ENCODE measurements around the gene YPEL3.

Gene YPEL3

GRCh38 chr16:30090610-30091331 is 5.2 kb downstream of the YPEL3 start:
- DNase-seq (ENCODE audit: low read depth in 1 of 2, low spot score in 1 of 2): no peak

DNA sequence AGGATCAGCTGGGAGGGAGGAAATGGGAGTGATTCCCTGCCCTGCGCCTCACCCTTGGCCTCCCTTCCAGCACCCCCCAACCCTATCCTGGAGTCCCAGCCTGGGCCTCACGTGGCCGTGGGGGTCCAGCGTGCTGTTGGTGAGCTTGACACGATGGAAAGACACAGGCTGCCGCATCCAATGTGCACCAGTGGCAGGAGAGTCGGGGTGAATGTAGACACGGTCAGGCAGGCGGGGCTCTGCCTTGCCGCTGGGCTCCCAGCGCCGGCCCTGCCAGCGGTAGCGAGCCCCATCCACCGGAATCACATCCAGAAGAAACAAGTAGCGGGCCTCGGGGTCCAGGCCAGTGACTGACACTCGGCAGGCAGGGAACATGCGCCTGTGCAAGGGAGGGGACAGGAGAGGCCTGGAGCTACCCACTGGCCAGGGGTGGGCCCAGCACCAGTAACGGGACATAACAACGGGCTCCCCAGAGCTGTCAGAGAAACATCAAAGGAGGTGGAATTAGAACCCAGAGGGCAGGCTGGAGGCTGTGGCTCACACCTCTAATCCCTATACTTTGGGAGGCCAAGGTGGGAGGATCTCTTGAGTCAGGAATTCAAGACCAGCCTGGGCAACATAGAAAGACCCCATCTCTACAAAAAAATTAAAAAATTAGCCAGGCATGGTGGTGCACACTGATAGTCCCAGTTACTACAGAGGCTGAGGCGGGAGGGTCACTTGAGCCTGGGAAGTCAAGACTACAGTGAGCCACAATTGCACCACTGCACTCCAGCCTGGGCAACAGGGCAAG is 7.0 kb downstream of the YPEL3 start:
- DNase-seq (ENCODE audit: low read depth in 1 of 2, low spot score in 1 of 2): no peak

DNA sequence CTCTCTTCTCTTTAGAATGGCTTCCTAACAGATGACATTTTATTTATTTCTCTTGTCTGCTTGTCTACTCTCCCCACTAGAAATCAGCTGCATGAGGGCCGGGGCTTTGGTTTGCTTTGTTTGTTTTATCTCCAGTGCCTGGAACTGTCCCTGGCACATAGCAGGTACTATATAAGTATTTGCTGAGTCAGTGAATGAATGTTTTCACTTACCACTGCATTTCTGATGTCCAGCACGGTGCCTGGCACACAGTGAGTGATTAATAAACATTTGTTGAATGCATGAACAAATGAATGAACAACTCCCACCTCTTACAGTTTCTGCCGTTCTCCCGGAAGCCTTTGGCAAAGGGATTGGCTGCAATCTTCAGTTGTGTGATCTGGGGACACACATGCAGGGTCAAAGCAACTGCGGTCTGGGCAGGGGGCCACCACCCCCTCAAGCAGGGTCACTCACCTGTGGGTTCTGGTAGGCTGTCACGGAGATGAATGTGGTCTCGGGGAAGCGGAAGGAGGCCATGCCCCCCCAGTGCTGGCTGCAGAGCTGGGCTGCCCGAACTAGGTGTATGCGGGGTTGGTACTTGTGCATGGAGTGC is 7.7 kb downstream of the YPEL3 start:
- DNase-seq (ENCODE audit: low read depth in 1 of 2, low spot score in 1 of 2): no peak

- DNase-seq (ENCODE audit: low read depth in 1 of 2, low spot score in 1 of 2): no peak
These were observed 8.7 kb downstream of the YPEL3 start for GRCh38 chr16:30087181-30087898.

DNA sequence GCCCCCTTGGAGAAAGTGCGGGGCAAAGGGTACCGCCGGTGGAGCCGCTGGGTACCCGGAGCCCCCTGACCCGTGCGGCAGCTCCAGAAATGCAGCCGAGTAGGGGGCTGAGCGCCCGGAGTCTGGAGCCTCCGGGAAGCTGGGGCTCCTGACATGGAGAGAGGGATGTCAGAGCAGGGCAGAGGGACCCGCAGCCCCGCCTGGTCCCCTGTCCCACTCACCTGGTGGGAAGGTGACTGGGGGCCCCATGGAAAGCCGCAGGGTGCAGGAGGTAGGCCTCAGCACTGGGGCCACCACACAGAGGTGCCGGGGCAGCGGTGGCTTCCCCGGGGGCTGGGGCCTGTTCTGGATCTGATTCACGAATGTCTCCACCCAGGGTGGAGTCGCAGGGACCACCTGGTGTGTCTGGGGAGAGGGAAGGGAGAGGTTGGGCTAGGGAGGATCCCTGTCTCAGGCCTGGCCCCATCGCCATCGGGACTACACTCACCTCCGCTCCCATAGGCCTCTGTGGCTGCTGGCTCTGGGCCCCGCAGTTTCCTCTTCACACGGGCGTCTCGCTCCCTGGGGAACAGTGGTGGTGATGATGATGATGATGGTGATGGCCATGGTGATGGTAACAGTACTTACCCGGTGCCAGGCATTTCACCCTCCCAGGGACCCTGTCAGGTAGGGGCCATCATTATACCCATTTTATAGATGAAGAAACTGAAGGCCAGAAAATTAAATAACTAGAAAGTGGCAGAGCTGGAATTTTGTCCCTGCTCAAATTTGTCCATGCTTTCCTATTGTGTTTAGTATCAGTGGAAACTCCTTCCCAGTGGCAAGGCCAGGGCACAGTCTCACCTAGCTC is 9.5 kb downstream of the YPEL3 start:
- no peak for DNase-seq (ENCODE audit: low read depth in 1 of 2, low spot score in 1 of 2)

DNA sequence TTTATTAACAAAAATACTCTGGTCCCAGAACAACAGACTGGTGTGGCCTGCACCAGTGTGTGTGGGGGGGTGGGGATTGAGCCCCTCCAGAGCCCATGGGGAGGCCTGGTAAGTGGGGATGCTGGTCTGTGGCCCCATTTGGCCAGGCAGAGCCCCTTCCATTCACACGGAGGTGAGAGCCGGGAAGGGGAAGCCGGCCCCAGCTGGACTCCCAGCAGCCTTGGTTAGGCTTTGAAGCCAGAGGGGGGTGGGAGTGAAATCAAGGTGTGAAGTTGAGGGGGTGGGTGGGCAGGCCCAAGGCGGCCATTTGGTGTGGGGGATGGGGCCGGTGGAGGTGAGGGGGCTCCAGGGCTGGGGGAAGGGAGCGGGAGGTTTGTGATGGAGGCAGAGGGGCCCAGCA is 10.2 kb downstream of the YPEL3 start:
- DNase-seq (ENCODE audit: low read depth in 1 of 2, low spot score in 1 of 2): no peak

GRCh38 chr16:30085247-30085646 is 10.8 kb downstream of the YPEL3 start:
- DNase-seq (ENCODE audit: low read depth in 1 of 2, low spot score in 1 of 2): no peak

GRCh38 chr16:30084816-30085159 is 11.2 kb downstream of the YPEL3 start:
- no peak for DNase-seq (ENCODE audit: low read depth in 1 of 2, low spot score in 1 of 2)

- no peak for DNase-seq (ENCODE audit: low read depth in 1 of 2, low spot score in 1 of 2)
These were observed 11.8 kb downstream of the YPEL3 start for GRCh38 chr16:30084096-30084815.

GRCh38 chr16:30083216-30084055 is 12.6 kb downstream of the YPEL3 start:
- DNase-seq (ENCODE audit: low read depth in 1 of 2, low spot score in 1 of 2): no peak

- no peak for DNase-seq (ENCODE audit: low read depth in 1 of 2, low spot score in 1 of 2)
These were observed 13.4 kb downstream of the YPEL3 start for GRCh38 chr16:30082545-30083090.

GRCh38 chr16:30079480-30079879 is 16.5 kb downstream of the YPEL3 start:
- no peak for DNase-seq (ENCODE audit: low read depth in 1 of 2, low spot score in 1 of 2)

DNA sequence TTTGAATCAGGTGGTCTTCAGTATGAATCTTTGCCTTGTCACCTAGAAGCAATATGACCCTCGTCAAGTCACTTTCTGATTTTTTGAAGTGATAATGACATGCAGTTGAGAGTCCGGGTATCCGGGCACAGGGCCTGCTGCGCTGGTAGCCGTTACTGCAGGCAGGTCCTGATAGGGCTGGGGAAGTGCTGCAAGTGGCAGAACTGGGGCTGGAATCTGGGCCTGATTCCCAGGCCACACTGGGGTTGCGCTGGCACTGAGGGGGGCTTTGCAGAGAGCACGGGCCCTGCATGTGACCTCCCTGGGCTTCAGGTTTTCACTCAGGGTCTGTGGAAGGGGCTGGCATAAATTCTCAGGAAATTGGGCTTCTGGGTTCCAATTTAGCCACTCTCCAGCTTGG is 17.3 kb downstream of the YPEL3 start:
- no peak for DNase-seq (ENCODE audit: low read depth in 1 of 2, low spot score in 1 of 2)

DNA sequence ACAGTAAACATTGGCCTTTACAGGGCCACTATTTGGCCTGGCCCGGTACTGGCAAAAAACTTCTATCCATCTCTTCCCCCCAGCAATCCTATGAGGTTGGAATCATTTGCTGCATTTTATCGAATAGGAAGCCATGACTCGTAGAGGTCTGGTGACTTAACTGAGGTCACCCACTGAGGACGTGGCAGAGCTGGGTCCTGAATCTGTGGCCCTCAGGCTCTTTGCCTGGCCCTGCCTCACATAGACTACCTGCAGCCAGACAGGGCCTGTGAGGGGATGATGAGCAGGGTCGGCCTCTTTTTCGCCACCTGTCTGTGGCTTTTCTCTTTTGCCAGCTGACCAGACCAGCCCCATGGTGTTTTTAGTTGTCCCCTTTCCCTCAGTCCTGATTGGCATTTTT is 18.4 kb downstream of the YPEL3 start:
- no peak for DNase-seq (ENCODE audit: low read depth in 1 of 2, low spot score in 1 of 2)

DNA sequence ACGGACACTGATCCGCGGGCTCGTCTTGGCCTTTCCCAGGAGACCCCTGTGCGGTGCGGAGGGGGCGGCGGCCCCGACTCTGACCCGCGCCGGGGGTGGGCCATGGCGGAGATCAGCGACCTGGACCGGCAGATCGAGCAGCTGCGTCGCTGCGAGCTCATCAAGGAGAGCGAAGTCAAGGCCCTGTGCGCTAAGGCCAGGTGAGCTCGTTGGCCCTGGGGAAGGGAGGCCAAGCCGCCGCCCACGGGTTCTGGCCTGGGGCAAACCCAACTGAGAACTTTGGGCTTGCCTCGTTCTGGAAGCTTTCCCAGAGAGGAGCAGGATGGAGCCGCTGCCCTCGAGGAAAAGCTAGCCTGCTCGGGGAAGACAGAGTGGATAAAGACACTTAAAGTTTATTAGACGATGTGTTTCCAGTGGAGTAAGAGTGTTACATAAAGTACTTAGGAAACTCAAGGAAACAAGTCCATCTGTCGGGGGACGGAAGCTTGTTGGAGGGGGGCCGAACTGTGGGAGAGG is 19.7 kb downstream of the YPEL3 start:
- DNase-seq (ENCODE audit: low read depth in 1 of 2, low spot score in 1 of 2): no peak

- peak; percentile 70 to 87 for DNase-seq (ENCODE audit: low read depth in 1 of 2, low spot score in 1 of 2)
These were observed 20.3 kb downstream of the YPEL3 start, which contains the start of gene PPP4C for GRCh38 chr16:30075503-30076275. Gene PPP4C (plus strand): TSS chr16:30075994. CDS start chr16:30076378, 384 bp downstream.

GRCh38 chr16:30070490-30070889 is 25.5 kb downstream of the YPEL3 start:
- no peak for DNase-seq (ENCODE audit: low read depth in 1 of 2, low spot score in 1 of 2)
